ENCODE results near the gene PAQR4. TPM values are rescaled to one million over a fixed set of nuclear protein-coding genes. Genes with fewer than 3 reads are reported as not detected.

Gene PAQR4
- total and polyA plus RNA-seq, 8 donors = 2.7 to 43.2 (median 9.7) TPM

DNA sequence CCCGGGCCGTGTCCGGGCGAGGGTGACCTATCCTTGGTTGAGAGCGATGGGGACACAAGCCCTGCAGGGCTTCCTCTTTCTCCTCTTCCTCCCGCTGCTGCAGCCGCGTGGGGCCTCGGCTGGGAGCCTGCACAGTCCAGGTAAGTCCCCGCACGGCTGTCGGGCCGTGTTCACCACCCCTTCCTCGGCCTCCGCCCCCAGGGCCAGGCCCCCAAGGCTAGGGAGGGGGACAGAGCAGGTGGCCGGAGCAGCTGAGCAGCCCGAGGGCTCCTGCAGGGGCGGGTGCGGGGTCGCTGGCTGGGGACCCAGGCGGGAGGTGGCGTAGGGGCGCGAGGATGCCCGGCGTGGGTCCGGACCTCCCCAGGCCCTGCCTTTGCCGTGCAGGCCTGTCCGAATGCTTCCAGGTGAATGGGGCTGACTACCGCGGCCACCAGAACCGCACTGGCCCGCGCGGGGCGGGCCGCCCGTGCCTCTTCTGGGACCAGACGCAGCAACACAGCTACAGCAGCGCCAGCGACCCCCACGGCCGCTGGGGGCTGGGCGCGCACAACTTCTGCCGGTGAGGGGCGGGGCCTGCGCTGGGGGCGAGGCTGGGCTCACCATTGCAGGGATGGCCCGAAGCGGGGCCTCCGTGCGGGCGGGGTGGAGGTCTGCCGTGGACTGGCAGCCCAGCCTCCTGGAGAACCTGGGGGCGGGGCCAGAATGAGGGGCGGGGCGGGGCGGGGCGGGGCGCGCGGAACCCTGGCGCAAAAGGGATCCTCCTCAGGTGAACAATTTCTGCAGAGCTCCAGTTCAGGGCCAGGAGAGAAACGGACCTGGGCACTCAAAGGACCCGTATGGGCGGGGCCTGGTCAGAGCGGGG, 4.4 kb upstream of the PAQR4 start:
- Histone ChIP-seq H3K36me3 (no peaks in the 10 kb centered on the region), H3K9me3 (no peaks in the 10 kb centered on the region), H3K4me1 (peaks cover 48 to 68% (median 62%) of the 10 kb centered on the region in 4 donors), H3K4me3 (peak overlapping the region; percentile 30 to 54 (median 36)), H3K27me3 (peaks cover 45 to 100% (median 79%) of the 10 kb centered on the region in 3 donors), H3K27ac (no peak overlapping the region)
- no peak for TF ChIP-seq POLR2A (IDR thresholded peaks at IDR 0.05)
- TF ChIP-seq POLR2AphosphoS5 (IDR thresholded peaks at IDR 0.05) = no peak
- no peak for TF ChIP-seq EP300 (IDR thresholded peaks at IDR 0.05)
- TF ChIP-seq, protein P1, sequence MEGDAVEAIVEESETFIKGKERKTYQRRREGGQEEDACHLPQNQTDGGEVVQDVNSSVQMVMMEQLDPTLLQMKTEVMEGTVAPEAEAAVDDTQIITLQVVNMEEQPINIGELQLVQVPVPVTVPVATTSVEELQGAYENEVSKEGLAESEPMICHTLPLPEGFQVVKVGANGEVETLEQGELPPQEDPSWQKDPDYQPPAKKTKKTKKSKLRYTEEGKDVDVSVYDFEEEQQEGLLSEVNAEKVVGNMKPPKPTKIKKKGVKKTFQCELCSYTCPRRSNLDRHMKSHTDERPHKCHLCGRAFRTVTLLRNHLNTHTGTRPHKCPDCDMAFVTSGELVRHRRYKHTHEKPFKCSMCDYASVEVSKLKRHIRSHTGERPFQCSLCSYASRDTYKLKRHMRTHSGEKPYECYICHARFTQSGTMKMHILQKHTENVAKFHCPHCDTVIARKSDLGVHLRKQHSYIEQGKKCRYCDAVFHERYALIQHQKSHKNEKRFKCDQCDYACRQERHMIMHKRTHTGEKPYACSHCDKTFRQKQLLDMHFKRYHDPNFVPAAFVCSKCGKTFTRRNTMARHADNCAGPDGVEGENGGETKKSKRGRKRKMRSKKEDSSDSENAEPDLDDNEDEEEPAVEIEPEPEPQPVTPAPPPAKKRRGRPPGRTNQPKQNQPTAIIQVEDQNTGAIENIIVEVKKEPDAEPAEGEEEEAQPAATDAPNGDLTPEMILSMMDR (IDR thresholded peaks at IDR 0.05) = no peak
- intact Hi-C loops (cut with DNase I; ENCODE audit: low total_unique reads) = no loop called here
- WGBS, 5 donors = 0 to 1% (median 0%) methylated on average over 10 to 68 of the region's 68 CpGs
- peak; percentile 39 to 81 for DNase-seq

DNA sequence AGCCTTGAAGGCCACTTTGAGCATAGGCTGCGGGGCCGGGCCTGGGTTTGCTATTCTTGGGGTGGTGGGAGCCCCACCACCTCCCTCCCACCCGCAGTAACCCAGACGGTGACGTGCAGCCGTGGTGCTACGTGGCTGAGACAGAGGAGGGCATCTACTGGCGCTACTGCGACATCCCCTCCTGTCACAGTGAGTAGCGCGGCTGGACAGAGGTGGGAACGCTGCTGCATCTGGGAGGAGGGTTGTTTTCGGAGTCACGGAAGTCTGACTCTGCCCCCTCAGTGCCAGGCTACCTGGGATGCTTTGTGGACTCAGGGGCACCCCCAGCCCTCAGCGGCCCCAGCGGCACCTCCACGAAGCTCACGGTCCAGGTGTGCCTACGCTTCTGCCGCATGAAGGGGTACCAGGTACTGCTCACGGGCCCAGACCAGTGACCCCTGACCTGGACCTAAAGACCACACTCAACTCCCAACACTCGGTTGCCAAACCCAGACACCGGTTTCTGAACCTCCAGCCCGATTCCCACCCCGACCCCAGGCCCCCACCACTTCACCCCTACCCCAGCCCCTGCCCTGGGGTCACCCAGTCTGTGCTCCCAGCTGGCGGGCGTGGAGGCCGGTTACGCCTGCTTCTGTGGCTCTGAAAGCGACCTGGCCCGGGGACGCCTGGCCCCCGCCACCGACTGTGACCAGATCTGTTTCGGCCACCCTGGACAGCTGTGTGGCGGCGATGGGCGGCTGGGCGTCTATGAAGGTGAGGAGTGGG, 2.9 kb upstream of the PAQR4 start:
- TF ChIP-seq POLR2A (IDR thresholded peaks at IDR 0.05) (no peak), POLR2AphosphoS5 (IDR thresholded peaks at IDR 0.05) (no peak), EP300 (IDR thresholded peaks at IDR 0.05) (no peak)
- TF ChIP-seq, protein P1 (IDR thresholded peaks at IDR 0.05) = no peak
- intact Hi-C loops (cut with DNase I; ENCODE audit: low total_unique reads) = no loop called here
- Histone ChIP-seq H3K9me3 (no peaks in the 10 kb centered on the region), H3K36me3 (no peaks in the 10 kb centered on the region), H3K4me3 (peak overlapping the region; percentile 7 to 46 (median 21)), H3K27me3 (peaks cover 45 to 93% (median 74%) of the 10 kb centered on the region in 3 donors), H3K4me1 (peaks cover 59 to 84% (median 76%) of the 10 kb centered on the region in 4 donors), H3K27ac (no peak overlapping the region)
- 46 to 63% (median 54%) methylated on average over 14 to 39 of the region's 39 CpGs for WGBS, 5 donors
- DNase-seq = peak in 1 of 2 donors; percentile 11

DNA sequence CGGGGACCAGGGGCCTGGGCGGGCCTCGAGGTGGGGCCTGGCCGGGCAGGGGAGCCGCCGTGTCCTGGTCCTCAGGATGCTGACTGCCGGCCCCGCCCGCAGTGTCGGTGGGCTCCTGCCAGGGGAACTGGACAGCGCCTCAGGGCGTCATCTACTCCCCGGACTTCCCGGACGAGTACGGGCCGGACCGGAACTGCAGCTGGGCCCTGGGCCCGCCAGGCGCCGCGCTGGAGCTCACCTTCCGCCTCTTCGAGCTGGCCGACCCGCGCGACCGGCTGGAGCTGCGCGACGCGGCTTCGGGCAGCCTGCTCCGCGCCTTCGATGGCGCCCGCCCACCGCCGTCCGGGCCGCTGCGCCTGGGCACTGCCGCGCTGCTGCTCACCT, 2.3 kb upstream of the PAQR4 start:
- intact Hi-C loops (cut with DNase I; ENCODE audit: low total_unique reads) = no loop called here

More for the DNA sequence above, 2.3 kb upstream of the PAQR4 start:
- Histone ChIP-seq H3K4me1 (peaks cover 59 to 86% (median 78%) of the 10 kb centered on the region in 4 donors), H3K27ac (no peak overlapping the region), H3K27me3 (peaks cover 45 to 87% (median 69%) of the 10 kb centered on the region in 3 donors), H3K9me3 (no peaks in the 10 kb centered on the region), H3K36me3 (no peaks in the 10 kb centered on the region), H3K4me3 (peak overlapping the region; percentile 7 to 46 (median 21))
- TF ChIP-seq POLR2AphosphoS5 (IDR thresholded peaks at IDR 0.05) = no peak
- TF ChIP-seq POLR2A (IDR thresholded peaks at IDR 0.05) = no peak
- TF ChIP-seq, protein P1 (IDR thresholded peaks at IDR 0.05) = peak in 1 of 7 experiments; percentile 10
- TF ChIP-seq EP300 (IDR thresholded peaks at IDR 0.05) = no peak
- WGBS, 5 donors = 1 to 10% (median 3%) methylated on average over 7 to 46 of the region's 46 CpGs
- peak; percentile 55 to 76 for DNase-seq
